ENCODE measurements around the gene NFX1. TPM values are rescaled to one million over a fixed set of nuclear protein-coding genes. Genes with fewer than 3 reads are reported as not detected.

Gene NFX1
- total RNA-seq, 1 experiment from 2014 or later: 15.4 TPM

- Histone ChIP-seq H3K36me3 (ENCODE audit: low read depth, low read length) (peaks cover 34% of the 10 kb centered on the region), H3F3A (ENCODE audit: low read length, unreplicated experiment) (no peaks in the 10 kb centered on the region), H2AFZ (ENCODE audit: low read length) (no peak overlapping the region), H3K9ac (ENCODE audit: low read length) (no peak overlapping the region), H3K4me3 (ENCODE audit: low read length) (no peak overlapping the region), H4K20me1 (ENCODE audit: low read length) (no peaks in the 10 kb centered on the region), H3K79me2 (ENCODE audit: low read length) (no peaks in the 10 kb centered on the region), H3K27ac (ENCODE audit: low read length) (no peak overlapping the region), H3K9me3 (ENCODE audit: low read length) (no peaks in the 10 kb centered on the region), H3K9me2 (replicated peaks; ENCODE audit: low read length) (no peaks in the 10 kb centered on the region), H3K27me3 (ENCODE audit: low read length) (no peaks in the 10 kb centered on the region), H3K4me2 (ENCODE audit: low read length) (no peak overlapping the region), H3K4me1 (ENCODE audit: insufficient read depth, low read length) (no peaks in the 10 kb centered on the region)
- POLR2A ChIA-PET (ENCODE audit: unreplicated experiment): no interaction called here
- intact Hi-C loops (cut with micrococcal nuclease): no loop called here
- ATAC-seq: no peak
- DNase-seq: no peak
- BruUV-seq (replicated peaks): no TSS peak
- CTCF ChIA-PET: no interaction called here
- no peak for TF ChIP-seq EZH2phosphoT487 (IDR thresholded peaks at IDR 0.05; ENCODE audit: borderline replicate concordance, low read length)
- TF ChIP-seq, protein P1, sequence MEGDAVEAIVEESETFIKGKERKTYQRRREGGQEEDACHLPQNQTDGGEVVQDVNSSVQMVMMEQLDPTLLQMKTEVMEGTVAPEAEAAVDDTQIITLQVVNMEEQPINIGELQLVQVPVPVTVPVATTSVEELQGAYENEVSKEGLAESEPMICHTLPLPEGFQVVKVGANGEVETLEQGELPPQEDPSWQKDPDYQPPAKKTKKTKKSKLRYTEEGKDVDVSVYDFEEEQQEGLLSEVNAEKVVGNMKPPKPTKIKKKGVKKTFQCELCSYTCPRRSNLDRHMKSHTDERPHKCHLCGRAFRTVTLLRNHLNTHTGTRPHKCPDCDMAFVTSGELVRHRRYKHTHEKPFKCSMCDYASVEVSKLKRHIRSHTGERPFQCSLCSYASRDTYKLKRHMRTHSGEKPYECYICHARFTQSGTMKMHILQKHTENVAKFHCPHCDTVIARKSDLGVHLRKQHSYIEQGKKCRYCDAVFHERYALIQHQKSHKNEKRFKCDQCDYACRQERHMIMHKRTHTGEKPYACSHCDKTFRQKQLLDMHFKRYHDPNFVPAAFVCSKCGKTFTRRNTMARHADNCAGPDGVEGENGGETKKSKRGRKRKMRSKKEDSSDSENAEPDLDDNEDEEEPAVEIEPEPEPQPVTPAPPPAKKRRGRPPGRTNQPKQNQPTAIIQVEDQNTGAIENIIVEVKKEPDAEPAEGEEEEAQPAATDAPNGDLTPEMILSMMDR (conservative IDR thresholded peaks at IDR 0.05; ENCODE audit: low read depth, low read length): no peak
- no peak for TF ChIP-seq EZH2 (IDR thresholded peaks at IDR 0.05; ENCODE audit: low read length, unreplicated experiment)
These were observed 49.9 kb downstream of the NFX1 start for GRCh38 chr9:33340186-33340585.

- peaks cover 43% of the 10 kb centered on the region for H3K36me3 ChIP-seq (ENCODE audit: low read depth, low read length)
- no TSS peak for BruUV-seq (replicated peaks)
- H3K4me2 ChIP-seq (ENCODE audit: low read length): no peak overlapping the region
- H2AFZ ChIP-seq (ENCODE audit: low read length): no peak overlapping the region
- H4K20me1 ChIP-seq (ENCODE audit: low read length): no peaks in the 10 kb centered on the region
- H3K4me1 ChIP-seq (ENCODE audit: insufficient read depth, low read length): no peaks in the 10 kb centered on the region
- intact Hi-C loops (cut with micrococcal nuclease): no loop called here
- POLR2A ChIA-PET (ENCODE audit: unreplicated experiment): no interaction called here
- CTCF ChIA-PET: interaction anchor here (0.7 kb wide), 1 partner anchor 54 kb away, joined by 3 read pairs; no protein-coding TSS in a partner anchor
- no peaks in the 10 kb centered on the region for H3K27me3 ChIP-seq (ENCODE audit: low read length)
- no peak overlapping the region for H3K27ac ChIP-seq (ENCODE audit: low read length)
- no peaks in the 10 kb centered on the region for H3F3A ChIP-seq (ENCODE audit: low read length, unreplicated experiment)
- no peak overlapping the region for H3K4me3 ChIP-seq (ENCODE audit: low read length)
- no peak overlapping the region for H3K9ac ChIP-seq (ENCODE audit: low read length)
- no peaks in the 10 kb centered on the region for H3K9me2 ChIP-seq (replicated peaks; ENCODE audit: low read length)
- H3K9me3 ChIP-seq (ENCODE audit: low read length): no peaks in the 10 kb centered on the region
- no peak for DNase-seq
- ATAC-seq: no peak
- no peaks in the 10 kb centered on the region for H3K79me2 ChIP-seq (ENCODE audit: low read length)
- TF ChIP-seq EZH2phosphoT487 (IDR thresholded peaks at IDR 0.05; ENCODE audit: borderline replicate concordance, low read length) (no peak), EZH2 (IDR thresholded peaks at IDR 0.05; ENCODE audit: low read length, unreplicated experiment) (no peak)
- TF ChIP-seq, protein P1 (conservative IDR thresholded peaks at IDR 0.05; ENCODE audit: low read depth, low read length): no peak
These were observed 50.9 kb downstream of the NFX1 start for GRCh38 chr9:33341182-33341581.

GRCh38 chr9:33344145-33344544 is 53.8 kb downstream of the NFX1 start:
- Histone ChIP-seq H2AFZ (ENCODE audit: low read length) (no peak overlapping the region), H3K79me2 (ENCODE audit: low read length) (no peaks in the 10 kb centered on the region), H3K9me3 (ENCODE audit: low read length) (no peaks in the 10 kb centered on the region), H3K9ac (ENCODE audit: low read length) (no peak overlapping the region), H3K9me2 (replicated peaks; ENCODE audit: low read length) (no peaks in the 10 kb centered on the region), H4K20me1 (ENCODE audit: low read length) (no peaks in the 10 kb centered on the region), H3K27me3 (ENCODE audit: low read length) (no peaks in the 10 kb centered on the region), H3K4me2 (ENCODE audit: low read length) (no peak overlapping the region), H3F3A (ENCODE audit: low read length, unreplicated experiment) (no peaks in the 10 kb centered on the region), H3K4me3 (ENCODE audit: low read length) (no peak overlapping the region), H3K36me3 (ENCODE audit: low read depth, low read length) (peaks cover 43% of the 10 kb centered on the region), H3K27ac (ENCODE audit: low read length) (no peak overlapping the region), H3K4me1 (ENCODE audit: insufficient read depth, low read length) (no peaks in the 10 kb centered on the region)
- ATAC-seq: no peak
- CTCF ChIA-PET: no interaction called here
- no TSS peak for BruUV-seq (replicated peaks)
- no peak for DNase-seq
- TF ChIP-seq, protein P1 (conservative IDR thresholded peaks at IDR 0.05; ENCODE audit: low read depth, low read length): no peak
- TF ChIP-seq EZH2 (IDR thresholded peaks at IDR 0.05; ENCODE audit: low read length, unreplicated experiment) (no peak), EZH2phosphoT487 (IDR thresholded peaks at IDR 0.05; ENCODE audit: borderline replicate concordance, low read length) (no peak)
- POLR2A ChIA-PET (ENCODE audit: unreplicated experiment): no interaction called here
- intact Hi-C loops (cut with micrococcal nuclease): no loop called here
